NT2/D1 (cell line): ENCODE measurements around the gene PFKFB3.

Experiments
- DNase-seq: peaks from one replicate; pipeline ENCODE4 v3.0.0-alpha.2; 2011; ENCODE audit warnings: low read depth, low spot score
- H3K27me3 ChIP-seq: 2 replicates; pipeline ENCODE4 v1.6.0; 2011; ENCODE audit warnings: mild to moderate bottlenecking; ENCODE audit not compliant: insufficient read length, insufficient read depth
- H3K36me3 ChIP-seq: 2 replicates; pipeline ENCODE4 v1.6.1; 2011; ENCODE audit warnings: mild to moderate bottlenecking, low read length, mixed read lengths; ENCODE audit not compliant: insufficient read depth, insufficient read length
- H3K4me1 ChIP-seq: 2 replicates; pipeline ENCODE4 v1.5.1; 2011; ENCODE audit not compliant: insufficient read depth, insufficient read length
- H3K4me3 ChIP-seq: 2 replicates; pipeline ENCODE4 v1.5.1; 2011; ENCODE audit warnings: low read depth; ENCODE audit not compliant: insufficient read length
- H3K9ac ChIP-seq: 2 replicates; pipeline ENCODE4 v1.6.0; 2011; ENCODE audit warnings: low read depth; ENCODE audit not compliant: insufficient read length
- H3K9me3 ChIP-seq: 2 replicates; pipeline ENCODE4 v1.5.1; 2011; ENCODE audit warnings: mild to moderate bottlenecking, low read length; ENCODE audit not compliant: insufficient read depth
- SUZ12 ChIP-seq: IDR thresholded peaks from 2 replicates; pipeline ENCODE4 v1.6.1; 2011; ENCODE audit not compliant: insufficient read length, insufficient read depth; ENCODE audit errors: extremely low read depth
- YY1 ChIP-seq: IDR thresholded peaks from 2 replicates; pipeline ENCODE4 v1.6.1; 2011; ENCODE audit not compliant: insufficient read length, insufficient read depth
- ZNF274 ChIP-seq: IDR thresholded peaks from 2 replicates; pipeline ENCODE4 v1.6.1; 2011; ENCODE audit warnings: mild to moderate bottlenecking, low read depth, low read length

PFKFB3 gene

DNA sequence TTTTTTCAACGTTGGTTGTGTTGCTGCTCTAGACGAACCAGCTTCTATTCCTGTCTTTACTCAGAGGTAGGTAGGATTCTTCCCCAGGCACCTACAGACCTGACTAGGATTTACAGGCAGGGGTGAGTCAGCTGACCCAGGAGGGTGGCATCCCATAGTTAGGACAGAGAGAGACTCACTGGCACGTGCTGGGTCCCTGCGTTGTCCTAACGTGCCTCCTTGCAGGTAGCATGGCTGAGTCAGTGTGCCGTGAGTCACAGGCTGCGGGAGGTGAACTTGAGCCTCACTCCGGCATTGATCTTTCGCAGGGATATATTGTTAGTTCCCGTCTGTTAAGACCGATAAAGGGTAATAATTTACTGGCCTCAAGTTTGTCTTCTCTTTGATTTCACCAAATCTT, 96.5 kb downstream of the PFKFB3 start:
- no peak for DNase-seq

GRCh38 chr10:6299743-6300105, 97.0 kb downstream of the PFKFB3 start:
- Histone ChIP-seq H3K27me3 (no peaks in the 10 kb centered on the region), H3K4me1 (peaks cover 3% of the 10 kb centered on the region), H3K4me3 (no peak overlapping the region), H3K9me3 (no peaks in the 10 kb centered on the region), H3K36me3 (no peaks in the 10 kb centered on the region), H3K9ac (no peak overlapping the region)
- TF ChIP-seq SUZ12 = no peak
- TF ChIP-seq YY1 = no peak
- TF ChIP-seq ZNF274 = no peak
- no peak for DNase-seq

More for the DNA sequence above, 96.5 kb downstream of the PFKFB3 start:
- H3K36me3 ChIP-seq = no peaks in the 10 kb centered on the region
- no peak overlapping the region for H3K4me3 ChIP-seq
- H3K27me3 ChIP-seq = no peaks in the 10 kb centered on the region
- TF ChIP-seq ZNF274 (no peak), YY1 (no peak), SUZ12 (no peak)
- H3K9ac ChIP-seq = no peak overlapping the region
- peaks cover 3% of the 10 kb centered on the region for H3K4me1 ChIP-seq
- peaks cover 4% of the 10 kb centered on the region; the same call in 1 of the 2 replicates for H3K9me3 ChIP-seq

DNA sequence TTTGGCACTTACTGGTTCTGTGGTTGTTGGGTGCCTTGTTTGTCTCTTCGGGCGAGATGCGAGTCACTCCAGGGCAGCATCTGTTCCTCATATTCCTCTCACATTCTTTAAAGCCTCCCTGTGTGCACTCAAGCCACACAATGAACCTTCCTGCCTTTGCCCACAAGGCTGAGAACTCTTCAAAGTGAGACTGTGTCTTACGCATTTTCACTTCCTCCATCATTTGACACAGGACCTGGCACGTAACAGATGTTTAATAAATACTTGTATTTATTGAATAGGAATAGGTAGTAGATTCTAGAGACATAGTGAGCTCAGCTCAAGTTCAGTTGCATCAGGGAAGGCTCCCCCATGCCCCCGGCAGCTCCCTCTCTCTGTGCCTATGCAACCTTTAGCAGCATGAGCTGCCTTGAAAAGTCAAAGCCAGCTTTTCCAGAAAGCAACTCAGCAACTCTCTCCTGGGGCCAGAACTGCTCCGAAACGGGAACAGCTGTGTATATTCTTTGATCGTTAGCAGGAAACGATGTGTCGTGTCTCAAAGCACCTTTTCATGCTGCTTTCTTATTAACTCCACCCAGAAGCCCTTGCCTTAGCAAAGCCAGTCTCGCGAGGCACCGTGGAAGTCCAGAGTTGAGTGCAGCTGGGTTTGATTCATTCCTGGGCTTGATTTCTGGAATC, 97.5 kb downstream of the PFKFB3 start:
- peaks cover 3% of the 10 kb centered on the region for H3K4me1 ChIP-seq
- no peaks in the 10 kb centered on the region for H3K9me3 ChIP-seq
- H3K4me3 ChIP-seq = no peak overlapping the region
- no peak for DNase-seq
- no peak for TF ChIP-seq ZNF274
- no peak for TF ChIP-seq SUZ12
- no peak for TF ChIP-seq YY1
- no peaks in the 10 kb centered on the region for H3K36me3 ChIP-seq
- H3K27me3 ChIP-seq = no peaks in the 10 kb centered on the region
- no peak overlapping the region for H3K9ac ChIP-seq

GRCh38 chr10:6300784-6301460, 98.2 kb downstream of the PFKFB3 start:
- Histone ChIP-seq H3K36me3 (no peaks in the 10 kb centered on the region), H3K9me3 (no peaks in the 10 kb centered on the region), H3K4me1 (peaks cover 3% of the 10 kb centered on the region), H3K27me3 (no peaks in the 10 kb centered on the region), H3K4me3 (no peak overlapping the region), H3K9ac (no peak overlapping the region)
- TF ChIP-seq YY1 = no peak
- no peak for TF ChIP-seq ZNF274
- no peak for TF ChIP-seq SUZ12
- DNase-seq = no peak

DNA sequence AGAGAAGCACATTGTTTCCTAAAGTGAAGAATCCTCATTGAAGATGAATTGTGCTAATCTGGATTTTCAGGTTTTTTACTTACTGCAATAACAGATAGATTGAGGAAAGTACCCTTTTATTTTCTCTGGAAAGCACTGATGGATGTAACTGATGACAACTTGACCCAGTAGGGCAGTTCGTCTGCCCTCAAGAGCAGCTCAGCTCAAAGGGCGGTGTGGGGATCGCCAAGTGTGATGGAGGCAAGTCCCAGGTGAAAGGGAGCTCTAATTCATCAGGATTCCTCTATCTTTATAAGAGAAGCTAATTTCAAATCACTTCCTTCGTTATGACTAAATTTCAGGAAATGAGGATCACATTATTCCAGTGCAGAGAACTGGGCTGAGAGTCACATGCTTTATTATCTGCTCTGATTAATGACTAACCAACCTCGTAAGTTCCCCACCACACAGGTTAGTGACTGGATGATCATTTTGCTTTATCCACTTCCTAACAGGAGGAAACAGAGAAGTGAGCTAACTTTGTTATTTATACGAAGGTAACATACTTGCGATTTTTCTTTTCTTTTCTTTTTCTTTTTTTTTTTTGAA, 98.8 kb downstream of the PFKFB3 start:
- Histone ChIP-seq H3K4me3 (no peak overlapping the region), H3K36me3 (no peaks in the 10 kb centered on the region), H3K9ac (no peak overlapping the region), H3K9me3 (0 out of 2 replicates have a peak, but pooled peaks cover under 1% of the 10 kb centered on the region), H3K4me1 (peaks cover 3% of the 10 kb centered on the region), H3K27me3 (no peaks in the 10 kb centered on the region)
- DNase-seq = no peak
- TF ChIP-seq YY1 (no peak), SUZ12 (no peak), ZNF274 (no peak)
